ENCODE results near the gene TSHZ2.

- no peak for TF ChIP-seq CTCF (IDR thresholded peaks at IDR 0.05)
- no peak for TF ChIP-seq POLR2A (IDR thresholded peaks at IDR 0.05)
Observed at GRCh38 chr20:53019464-53019863, 47.3 kb downstream of the TSHZ2 start.
